Forelimb muscle (tissue), 1 donor: Measurements from ENCODE around the gene PRR11. TPM values are rescaled to one million over a fixed set of nuclear protein-coding genes. Genes with fewer than 3 reads are reported as not detected.
"Not testable (repeated sequence)": the region's sequence is repeated elsewhere in the genome, so short reads cannot be mapped to it uniquely, and the experiment has no call there.

Experiments
- DNase-seq: peaks from one replicate; pipeline ENCODE4 v3.0.0-alpha.2; 2013; ENCODE audit warnings: low read depth
- polyA plus RNA-seq: library from polyadenylated mRNA; unstranded; fragments of 120-200 nt; gene quantifications from one replicate; pipeline ENCODE4 v1.2.1, GENCODE V29; 2013; ENCODE audit not compliant: insufficient read length

The PRR11 gene
- polyA plus RNA-seq, 1 donor: 9.7 TPM

- no peak for DNase-seq
These were observed 64.4 kb downstream of the PRR11 start for GRCh38 chr17:59219992-59220327.

- peak; percentile 74 for DNase-seq
These were observed 65.0 kb downstream of the PRR11 start, which contains the start of gene GDPD1 for GRCh38 chr17:59220328-59221158. Gene GDPD1 (plus strand): TSS chr17:59220511. CDS start chr17:59220610, 99 bp downstream.

GRCh38 chr17:59221159-59221847 is 65.8 kb downstream of the PRR11 start:
- no peak for DNase-seq

GRCh38 chr17:59223813-59224212 is 68.3 kb downstream of the PRR11 start:
- DNase-seq: no peak

GRCh38 chr17:59228588-59228987 is 73.0 kb downstream of the PRR11 start:
- not testable (repeated sequence) for DNase-seq

- DNase-seq: no peak
These were observed 75.2 kb downstream of the PRR11 start for GRCh38 chr17:59230764-59231163.

GRCh38 chr17:59234631-59235030 is 79.1 kb downstream of the PRR11 start:
- no peak for DNase-seq

- no peak for DNase-seq
These were observed 83.4 kb downstream of the PRR11 start for GRCh38 chr17:59238906-59239305.

- no peak for DNase-seq
These were observed 88.5 kb downstream of the PRR11 start for GRCh38 chr17:59244081-59244480.

Other genes with a start within 250 kb of the PRR11 start
- 13.7 TPM for gene TRIM37, start 48.9 kb upstream of the PRR11 start, polyA plus RNA-seq
- 31.1 TPM for gene SKA2, start 560 bp upstream of the PRR11 start, polyA plus RNA-seq
- gene SMG8, start 54.3 kb downstream of the PRR11 start, polyA plus RNA-seq: 13.0 TPM
- 2.0 TPM for gene GDPD1, start 64.8 kb downstream of the PRR11 start, polyA plus RNA-seq
- 16.0 TPM for gene YPEL2, start 175.9 kb downstream of the PRR11 start, polyA plus RNA-seq